GM12874 (cell line): ENCODE measurements around the gene TNFRSF1A.

Source experiments
- TF ChIP-seq, protein P1 (sequence below): IDR thresholded peaks from 2 replicates; pipeline ENCODE4 v1.5.1; 2011; ENCODE audit warnings: low read depth, mild to moderate bottlenecking, control low read depth, low read length, moderate library complexity; ENCODE audit not compliant: insufficient read depth

Gene TNFRSF1A

DNA sequence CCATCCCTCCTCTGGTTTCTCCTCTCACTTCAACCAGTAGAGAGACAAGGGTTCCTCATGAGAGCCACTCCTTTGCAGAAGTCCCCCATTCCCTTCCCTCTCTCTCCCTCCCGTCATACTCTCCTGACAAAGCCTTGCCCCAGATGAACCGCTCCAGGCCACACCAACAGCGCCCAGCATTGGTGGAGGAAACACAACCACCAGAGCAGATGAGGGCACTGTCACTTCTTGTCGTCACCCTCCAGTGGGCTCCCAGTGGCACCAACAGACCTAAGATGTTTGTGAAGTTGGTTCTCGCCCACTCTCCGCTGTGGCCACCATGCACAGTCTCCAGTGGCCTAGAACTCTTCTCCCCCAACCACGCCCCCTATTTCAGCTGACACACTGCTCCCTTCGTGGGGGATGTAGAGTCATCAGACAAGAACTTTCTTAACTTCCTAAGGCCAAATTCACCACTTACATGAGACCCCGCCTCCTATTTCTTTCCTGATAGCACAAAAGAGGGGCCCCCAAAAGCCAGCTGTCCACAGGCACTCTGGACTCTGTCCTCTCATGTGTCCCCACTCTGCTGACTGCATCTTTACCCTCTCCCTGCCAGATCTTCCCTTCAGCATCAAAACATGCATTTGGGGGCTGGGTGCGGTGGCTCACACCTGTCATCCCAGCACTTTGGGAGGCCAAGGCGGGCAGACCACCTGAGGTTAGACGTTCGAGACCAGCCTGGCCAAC is 60.6 kb downstream of the TNFRSF1A start:
- TF ChIP-seq, protein P1, sequence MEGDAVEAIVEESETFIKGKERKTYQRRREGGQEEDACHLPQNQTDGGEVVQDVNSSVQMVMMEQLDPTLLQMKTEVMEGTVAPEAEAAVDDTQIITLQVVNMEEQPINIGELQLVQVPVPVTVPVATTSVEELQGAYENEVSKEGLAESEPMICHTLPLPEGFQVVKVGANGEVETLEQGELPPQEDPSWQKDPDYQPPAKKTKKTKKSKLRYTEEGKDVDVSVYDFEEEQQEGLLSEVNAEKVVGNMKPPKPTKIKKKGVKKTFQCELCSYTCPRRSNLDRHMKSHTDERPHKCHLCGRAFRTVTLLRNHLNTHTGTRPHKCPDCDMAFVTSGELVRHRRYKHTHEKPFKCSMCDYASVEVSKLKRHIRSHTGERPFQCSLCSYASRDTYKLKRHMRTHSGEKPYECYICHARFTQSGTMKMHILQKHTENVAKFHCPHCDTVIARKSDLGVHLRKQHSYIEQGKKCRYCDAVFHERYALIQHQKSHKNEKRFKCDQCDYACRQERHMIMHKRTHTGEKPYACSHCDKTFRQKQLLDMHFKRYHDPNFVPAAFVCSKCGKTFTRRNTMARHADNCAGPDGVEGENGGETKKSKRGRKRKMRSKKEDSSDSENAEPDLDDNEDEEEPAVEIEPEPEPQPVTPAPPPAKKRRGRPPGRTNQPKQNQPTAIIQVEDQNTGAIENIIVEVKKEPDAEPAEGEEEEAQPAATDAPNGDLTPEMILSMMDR = no peak

DNA sequence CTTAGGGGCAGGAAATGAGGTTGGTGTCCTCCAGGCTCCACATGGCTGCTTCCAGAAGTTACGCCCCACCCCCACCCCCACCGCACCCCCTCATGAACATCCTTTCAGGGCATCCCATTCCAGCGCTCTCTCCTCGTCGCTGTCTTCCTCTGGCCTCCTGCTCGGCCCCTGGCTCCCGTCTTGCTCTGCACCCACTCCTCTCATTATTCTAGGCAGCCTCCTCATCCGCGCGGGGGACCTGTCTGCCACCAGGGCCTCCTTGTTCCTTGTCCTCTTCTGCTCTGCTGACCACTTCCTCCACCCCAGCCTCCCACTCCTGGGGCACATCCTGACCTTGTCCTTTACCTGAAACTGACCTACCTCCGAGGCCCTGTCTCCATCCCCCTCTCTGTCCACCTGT is 61.2 kb downstream of the TNFRSF1A start:
- TF ChIP-seq, protein P1 = no peak

DNA sequence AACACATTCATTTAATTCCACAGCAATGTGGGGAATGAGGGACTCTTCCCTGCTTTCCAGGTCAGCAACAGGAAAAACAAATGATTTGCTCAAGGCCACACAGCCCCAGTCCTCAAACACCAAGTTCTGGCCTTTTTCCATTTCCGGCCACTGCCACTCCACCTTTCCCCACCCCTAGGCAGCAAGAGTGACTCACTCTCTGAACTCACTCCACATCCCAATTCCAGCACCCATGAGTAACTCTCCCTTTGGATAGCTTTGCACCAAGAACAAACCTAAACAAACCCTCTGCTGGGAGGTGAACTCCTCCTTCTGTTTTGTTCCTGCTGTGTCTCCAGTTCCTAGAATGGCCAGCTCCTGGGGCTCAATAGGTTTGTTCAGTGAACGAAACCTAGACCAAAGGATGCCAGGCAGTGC is 61.8 kb downstream of the TNFRSF1A start:
- TF ChIP-seq, protein P1 = no peak

DNA sequence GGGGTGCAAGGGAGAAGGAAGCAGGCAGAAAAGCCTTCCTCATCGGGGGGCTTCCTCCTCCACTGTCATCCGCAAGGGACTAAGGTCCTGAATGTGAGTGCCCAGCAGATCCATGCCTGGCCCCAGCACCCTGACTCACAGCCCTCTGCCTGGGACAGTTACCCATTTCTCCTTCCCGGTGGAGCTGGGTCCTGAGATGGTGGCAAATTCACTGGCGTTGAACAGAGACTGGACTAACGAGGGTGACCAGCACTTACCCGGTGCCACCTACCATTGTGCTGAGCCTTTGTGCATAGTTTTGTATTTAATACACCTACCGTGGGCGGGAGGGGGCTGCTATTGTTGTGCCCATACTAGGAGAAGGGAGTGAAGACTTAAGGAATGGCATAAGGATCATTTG is 62.2 kb downstream of the TNFRSF1A start:
- TF ChIP-seq, protein P1 = no peak

DNA sequence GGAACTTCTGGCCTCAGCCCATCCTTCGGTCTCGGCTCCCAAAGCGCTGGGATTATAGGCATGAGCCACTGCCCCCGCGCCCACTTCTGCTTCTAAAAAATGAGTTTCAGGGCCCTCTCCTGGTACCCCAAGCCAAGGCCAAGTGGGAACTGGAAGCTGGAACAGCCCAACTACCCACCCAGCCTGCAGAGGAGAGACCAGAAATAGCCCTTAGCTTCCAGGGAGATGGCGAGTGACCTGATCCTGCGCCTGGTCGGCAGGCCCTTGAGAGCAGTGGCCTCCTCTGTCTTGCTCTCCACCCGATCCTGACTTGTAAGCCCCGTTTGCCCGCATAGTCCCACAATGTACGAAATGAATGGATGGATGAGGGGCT is 62.6 kb downstream of the TNFRSF1A start:
- TF ChIP-seq, protein P1 = no peak
